HG03521 (cell line): ENCODE results near the gene TSPEAR.

Experiments used
- ATAC-seq: cut with Tn5 transposase; IDR thresholded peaks from one replicate; pipeline ENCODE4 v1.9.1; 2021; ENCODE audit warnings: mild to moderate bottlenecking, moderate library complexity; ENCODE audit not compliant: unreplicated experiment

TSPEAR gene

DNA sequence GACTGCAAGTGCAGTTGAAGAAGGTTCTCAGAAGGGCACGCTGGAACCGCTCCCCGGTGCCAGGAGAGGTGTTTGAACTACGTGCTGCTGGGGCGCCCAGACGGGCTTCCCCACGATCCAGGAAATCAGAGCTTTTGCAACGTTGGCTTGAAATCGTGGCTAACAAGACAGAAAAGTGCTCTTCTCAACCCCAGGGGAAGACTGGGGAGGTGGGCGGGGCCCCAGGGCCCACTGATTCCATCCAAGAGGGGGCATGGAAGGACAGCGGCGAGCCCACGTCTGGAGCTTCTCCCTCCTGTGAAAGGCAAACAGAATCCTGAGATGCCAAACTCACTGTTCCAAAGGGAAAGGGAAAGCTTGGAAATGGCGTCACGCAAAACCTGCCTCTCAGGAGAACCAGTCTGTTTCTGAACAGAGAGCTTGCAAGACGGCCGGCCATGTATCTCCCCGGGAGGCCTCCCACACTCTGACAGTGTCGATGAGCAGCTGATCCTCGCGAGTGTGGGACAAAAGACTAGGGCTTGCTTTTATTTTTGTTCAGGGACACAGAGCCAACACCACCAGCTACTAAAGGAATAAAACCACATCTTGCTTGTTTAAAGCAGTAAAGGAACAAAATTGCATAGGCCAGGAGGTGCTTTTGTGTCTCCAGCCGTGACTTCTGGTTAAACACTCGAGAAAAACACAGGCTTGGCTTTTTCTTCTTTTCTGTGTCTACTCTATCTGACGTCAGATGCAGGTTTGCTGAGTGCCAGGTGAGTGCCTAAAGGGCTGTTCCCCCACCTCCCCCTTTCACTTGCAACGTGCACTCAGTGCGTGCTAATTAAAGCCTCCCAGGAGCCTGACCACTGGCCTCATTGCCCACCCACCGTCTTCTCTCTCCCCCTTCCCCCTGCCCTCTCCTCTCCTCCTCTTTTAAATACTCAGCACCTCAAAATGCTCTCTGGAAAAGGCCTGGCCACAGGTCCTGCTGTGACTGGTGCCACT lies 214.5 kb downstream of the TSPEAR start:
- no peak for ATAC-seq

DNA sequence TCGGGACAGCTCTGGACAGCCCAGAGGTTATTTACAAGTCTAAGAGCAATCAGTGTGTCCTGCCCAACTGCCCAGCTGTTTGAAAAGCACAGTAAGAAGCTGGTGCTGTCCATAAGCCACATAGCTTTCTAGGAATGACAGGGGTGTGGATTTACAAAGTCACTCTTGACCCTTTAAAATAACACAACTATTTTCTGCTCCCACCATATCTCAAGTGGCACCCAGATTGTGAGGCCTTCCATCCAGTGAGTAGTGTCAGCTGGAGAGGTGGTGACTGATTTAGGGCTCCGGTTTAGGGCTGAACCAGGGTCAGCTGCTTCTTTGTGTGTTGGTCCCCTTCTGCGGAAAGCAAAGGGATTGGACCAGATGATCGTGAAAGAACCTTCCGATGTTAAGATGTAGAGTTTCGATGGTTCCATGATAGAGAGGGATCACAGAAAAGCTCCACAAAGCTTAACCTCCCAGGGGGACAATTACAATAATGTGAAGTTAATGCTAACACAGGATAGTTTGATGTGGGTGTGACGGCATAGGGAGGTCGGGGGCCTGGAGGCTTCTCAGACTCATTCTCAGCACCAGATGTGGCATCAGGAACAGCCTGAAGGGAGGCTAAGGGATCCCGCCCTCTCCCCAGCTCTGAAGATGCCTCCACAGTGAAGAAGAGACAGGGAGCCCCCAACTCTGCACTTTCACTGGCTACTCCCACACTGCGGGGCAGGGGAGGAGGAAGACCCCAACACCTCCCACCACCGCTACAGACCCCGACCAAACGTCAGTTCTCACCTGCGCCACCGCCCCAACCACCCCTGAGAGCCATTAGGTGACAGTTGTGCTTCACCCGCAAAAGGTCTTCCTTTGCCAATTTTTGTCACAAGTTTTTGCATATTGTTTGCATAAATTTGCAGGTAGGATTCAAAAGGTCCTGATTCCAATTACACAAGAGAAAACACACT lies 215.5 kb downstream of the TSPEAR start:
- no peak for ATAC-seq

DNA sequence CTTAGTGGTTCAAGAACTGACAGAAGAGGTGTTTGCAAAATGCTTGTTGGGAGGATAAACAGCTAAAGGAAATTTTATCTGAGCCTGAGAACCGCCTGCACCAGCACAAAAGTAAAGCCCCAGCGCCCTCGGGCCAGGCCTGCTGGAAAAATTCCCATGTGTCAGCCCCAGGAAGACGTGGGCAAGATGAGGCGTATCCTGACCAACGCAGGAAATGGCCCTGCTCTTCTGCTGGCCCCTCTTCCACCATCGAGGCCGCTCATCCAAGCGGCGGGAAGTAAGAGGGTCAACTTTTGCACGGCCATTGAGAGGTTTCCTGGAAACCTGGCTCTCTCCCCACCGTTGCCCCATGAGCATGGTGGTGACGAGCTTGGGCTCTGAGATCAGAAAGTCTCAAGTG lies 216.4 kb downstream of the TSPEAR start:
- ATAC-seq, result no peak

DNA sequence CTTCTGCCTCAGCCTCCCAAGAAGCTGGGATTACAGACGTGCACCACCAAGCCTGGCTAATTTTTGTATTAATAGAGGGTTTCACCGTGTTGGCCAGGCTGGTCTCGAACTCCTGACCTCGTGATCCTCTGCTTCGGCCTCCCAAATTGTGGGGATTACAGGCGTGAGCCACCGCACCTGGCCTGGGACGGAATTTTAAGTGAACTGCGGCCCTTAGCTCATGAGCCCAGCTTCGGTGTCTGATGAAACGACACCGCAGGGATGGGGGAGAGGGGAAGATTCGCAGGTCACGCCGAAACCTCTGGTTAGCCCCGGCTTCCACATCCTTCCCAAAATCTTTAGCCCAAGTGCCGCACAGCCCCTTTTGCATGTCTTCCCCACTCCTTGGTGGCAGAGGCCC lies 217.0 kb downstream of the TSPEAR start:
- no peak for ATAC-seq

DNA sequence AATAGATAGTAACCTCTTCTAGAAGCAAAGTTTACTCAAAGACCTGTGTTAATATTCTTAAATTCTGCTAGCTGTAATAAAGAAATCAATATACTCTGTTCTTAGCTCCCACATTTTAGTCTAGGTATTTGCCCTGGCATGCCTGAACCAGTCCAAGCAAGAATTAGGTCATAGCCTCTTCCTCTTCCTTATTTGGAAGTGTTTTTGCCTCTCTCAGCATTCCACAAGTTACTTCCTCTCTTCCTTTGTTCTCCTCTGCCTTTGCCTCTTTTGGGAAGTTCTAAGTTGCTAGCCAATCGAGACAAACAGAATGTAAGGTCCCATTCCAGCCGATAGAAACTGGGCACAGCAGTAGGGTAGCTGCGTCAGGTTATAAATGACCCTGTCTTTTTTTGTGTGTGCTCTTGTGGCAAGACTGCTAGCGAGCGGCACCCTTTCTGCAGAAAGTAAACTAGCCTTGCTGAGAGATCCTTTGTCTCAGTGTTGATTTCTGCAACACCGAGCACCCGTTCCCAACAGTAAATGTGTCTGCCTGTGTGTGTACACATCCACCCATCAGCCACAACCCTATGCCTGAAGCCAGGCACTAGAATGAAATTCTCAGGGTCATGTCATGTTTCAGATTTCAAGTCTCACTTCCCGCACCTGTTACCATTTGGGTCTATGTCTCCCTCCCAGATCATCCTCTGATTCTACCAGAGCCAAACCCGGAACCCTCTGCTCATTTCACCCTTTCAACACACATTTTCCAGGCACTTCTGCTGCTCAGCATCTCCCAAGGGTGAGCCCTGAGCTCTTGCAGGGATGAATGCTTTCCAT lies 218.6 kb downstream of the TSPEAR start:
- ATAC-seq, result no peak

DNA sequence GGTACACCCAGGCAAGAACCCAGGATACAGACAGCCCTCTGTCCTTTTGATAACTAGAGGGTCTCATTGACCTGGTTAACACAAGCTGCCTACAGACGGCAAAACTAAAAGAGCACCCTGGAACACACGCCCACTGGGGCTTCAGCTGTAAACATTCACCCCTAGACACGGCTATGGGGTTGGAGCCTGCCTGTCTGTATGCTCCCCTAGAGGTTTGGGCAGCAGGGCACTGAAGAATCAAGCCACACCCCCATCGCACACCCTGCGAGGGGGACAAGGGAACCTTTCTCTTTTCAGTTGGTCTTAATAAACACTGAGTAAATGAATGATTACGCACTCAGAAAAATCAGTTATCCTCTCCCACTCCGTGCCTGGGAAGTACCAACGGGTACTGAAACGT lies 220.6 kb downstream of the TSPEAR start:
- no peak for ATAC-seq

DNA sequence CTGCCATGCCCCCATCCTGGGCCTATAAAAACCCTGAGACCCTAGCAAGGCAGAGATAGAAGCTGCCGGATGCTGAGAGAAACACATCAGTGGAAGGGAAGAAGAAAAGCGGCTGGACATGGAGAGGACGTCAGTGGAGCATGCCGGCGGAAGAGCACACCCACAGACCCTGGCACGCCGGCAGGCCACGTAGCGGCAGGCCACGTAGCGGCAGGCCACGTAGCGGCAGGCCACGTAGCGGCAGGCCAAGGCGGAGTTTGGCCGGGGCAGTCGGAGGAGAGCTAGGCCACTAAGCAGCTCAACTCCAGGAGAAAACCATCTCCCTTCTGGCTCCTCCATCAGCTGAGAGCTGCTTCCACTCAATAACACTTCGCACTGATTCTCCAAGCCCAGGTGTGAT lies 221.0 kb downstream of the TSPEAR start:
- no peak for ATAC-seq

- no peak for ATAC-seq
These were observed 221.4 kb downstream of the TSPEAR start for GRCh38 chr21:44489962-44490361.

GRCh38 chr21:44487831-44488230 lies 223.5 kb downstream of the TSPEAR start:
- ATAC-seq, result no peak

- no peak for ATAC-seq
These were observed 225.1 kb downstream of the TSPEAR start for GRCh38 chr21:44486302-44486701.

- no peak for ATAC-seq
These were observed 225.6 kb downstream of the TSPEAR start for GRCh38 chr21:44485796-44486195.

DNA sequence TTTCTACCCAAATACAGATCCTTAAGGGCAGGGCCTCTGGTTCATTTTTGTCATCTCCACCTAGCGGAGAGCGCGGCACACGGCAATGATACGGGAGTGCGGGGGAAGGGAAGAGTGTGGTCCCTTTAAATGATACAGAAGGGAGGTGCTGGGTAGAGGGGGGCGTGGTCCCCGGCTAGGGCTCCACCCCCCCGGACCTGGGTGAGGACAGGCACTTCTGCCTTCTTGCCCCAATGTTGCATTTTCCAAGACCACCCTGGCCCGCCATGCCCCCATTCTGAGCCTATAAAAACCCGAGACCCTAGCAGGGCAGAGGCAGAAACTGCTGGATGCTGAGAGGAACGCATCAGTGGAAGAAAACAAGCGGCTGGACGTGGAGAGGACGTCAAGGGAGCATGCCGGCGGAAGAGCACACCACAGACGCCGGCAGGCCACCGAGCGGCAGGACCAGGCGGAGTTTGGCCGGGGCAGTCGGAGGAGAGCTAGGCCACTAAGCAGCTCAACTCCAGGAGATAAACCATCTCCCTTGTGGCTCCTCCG lies 226.0 kb downstream of the TSPEAR start:
- ATAC-seq, result no peak

DNA sequence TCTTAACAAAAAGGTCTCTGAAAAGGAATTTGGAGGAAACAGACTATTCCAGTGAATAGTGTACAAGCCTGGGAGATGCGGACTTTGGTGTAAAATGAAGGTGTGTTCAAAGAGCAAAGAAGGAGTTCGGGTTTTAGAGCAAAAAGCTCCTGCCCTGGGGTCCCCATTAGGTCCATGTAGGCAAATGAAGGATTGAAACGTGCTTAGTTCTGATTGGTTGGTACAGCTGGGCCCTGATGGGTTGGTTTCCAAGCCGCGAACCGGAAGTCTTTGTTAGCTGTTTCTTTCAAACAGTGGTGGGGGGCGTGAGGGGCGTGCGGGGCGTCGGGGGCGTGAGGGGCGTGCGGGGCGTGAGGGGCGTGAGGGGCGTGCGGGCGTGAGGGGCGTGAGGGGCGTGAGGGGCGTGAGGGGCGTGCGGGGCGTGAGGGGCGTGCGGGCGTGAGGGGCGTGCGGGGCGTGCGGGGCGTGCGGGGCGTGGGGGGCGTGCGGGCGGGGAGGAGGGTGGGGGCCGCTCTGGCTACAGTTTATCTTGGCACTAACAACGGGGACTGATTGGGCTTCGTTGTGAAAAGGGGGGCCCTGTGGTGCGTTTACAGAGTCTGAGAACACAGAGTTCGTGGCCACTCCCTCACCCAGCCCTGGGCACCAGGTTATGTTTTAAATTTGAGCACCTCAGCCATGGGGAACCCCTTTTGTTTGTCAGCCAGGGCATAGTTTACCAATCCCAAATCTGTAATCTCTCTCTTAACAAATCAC lies 226.7 kb downstream of the TSPEAR start:
- no peak for ATAC-seq

GRCh38 chr21:44483288-44484237 lies 227.8 kb downstream of the TSPEAR start:
- ATAC-seq, result no peak

DNA sequence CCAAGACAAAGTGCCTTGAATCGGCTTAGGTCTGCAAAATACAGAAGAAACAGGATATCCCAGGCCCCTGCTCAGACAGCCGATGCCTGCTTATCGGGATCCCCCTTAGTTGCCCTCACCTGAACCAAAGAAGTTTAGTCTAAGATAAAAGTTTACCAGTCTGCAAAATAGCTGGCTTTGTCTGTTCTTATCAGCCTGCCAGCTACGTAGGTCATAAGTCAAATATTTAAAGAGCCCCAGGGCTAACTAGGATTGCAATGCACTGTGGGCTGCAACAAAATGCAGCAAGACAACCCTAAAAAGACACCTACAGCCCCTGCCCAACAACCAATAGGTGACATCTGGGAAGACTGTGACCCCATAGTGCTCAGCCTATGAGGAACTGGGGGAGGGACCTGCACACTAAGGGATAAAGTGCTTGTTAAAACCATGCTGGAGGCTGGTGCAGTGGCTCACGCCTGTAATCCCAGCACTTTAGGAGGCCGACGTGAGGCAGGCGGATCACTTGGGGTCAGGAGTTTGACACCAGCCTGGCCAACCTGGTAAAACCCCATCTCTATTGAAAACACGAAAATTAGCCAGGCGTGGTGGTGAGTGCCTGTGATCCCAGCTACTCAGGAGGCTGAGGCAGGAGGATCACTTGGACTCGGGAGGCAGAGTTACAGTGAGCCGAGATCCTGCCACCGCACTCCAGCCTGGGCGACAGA lies 228.6 kb downstream of the TSPEAR start:
- no peak for ATAC-seq

GRCh38 chr21:44480200-44481053 lies 230.9 kb downstream of the TSPEAR start:
- no peak for ATAC-seq
